Lower leg skin (tissue), 3 donors: ENCODE measurements around the gene RUNX2.

ENCODE experiments used
- CTCF ChIP-seq, 3 donors: fragments of 450-650 bp; IDR thresholded peaks; one replicate each; pipeline ENCODE4 v1.5.1; 2016; ENCODE audit warnings: antibody characterized with exemption in 3 of 3, mild to moderate bottlenecking in 3 of 3, moderate library complexity in 2 of 3
- POLR2A ChIP-seq, 2 donors: fragments of 450-650 bp; IDR thresholded peaks; one replicate each; pipeline ENCODE4 v1.6.1; 2016 to 2017; ENCODE audit warnings: antibody characterized with exemption in 2 of 2, mild to moderate bottlenecking in 1 of 2, moderate library complexity in 1 of 2

DNA sequence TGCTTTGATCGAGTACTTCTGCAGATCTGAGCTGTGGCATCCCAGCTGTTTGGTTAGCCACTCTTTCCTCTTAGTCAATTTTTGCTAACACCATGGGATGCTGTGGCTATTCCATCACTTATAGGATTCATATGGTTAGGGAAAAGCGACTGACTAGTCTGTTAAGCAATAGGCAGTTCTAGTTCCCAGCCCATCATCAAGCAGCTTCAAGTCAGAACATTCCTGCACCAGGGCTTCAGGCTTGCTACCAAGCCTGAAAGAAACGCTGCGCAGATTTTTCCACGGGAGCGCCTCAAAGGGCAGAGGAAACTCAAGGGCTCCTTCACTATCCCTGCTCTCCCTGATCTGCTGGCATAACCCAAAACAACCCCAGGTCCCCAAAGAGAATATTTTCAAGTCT is 209.4 kb downstream of the RUNX2 start:
- TF ChIP-seq CTCF (IDR thresholded peaks at IDR 0.05) (no peak), POLR2A (IDR thresholded peaks at IDR 0.05) (no peak)
